HepG2 (cell line): ENCODE measurements around the gene ESF1. TPM values are rescaled to one million over a fixed set of nuclear protein-coding genes. Genes with fewer than 3 reads are reported as not detected.

Source experiments
- FOXP1 ChIP-seq, 2 experiments: fragments of 450-650 bp in 1 of 2; IDR thresholded peaks; 2 replicates each; pipeline ENCODE4 v1.6.1; 2017 to 2018; ENCODE audit warnings: antibody characterized with exemption in 1 of 2
- ISL2 ChIP-seq: sonication (generic); formaldehyde crosslinking; IDR thresholded peaks from 2 replicates; pipeline ENCODE4 v1.5.0; 2020; ENCODE audit warnings: missing genetic modification reagents
- LCORL ChIP-seq, 2 experiments: fragments of 450-650 bp in 1 of 2; sonication (generic) in 1 of 2; formaldehyde crosslinking in 1 of 2; IDR thresholded peaks; 2 replicates each; pipeline versions ENCODE4 v1.5.0 to v1.6.1; 2017 to 2020; ENCODE audit warnings: antibody characterized with exemption in 1 of 2, missing genetic modification reagents in 1 of 2
- PAXIP1 ChIP-seq: sonication (generic); formaldehyde crosslinking; conservative IDR thresholded peaks from 2 replicates; pipeline ENCODE4 v1.4.0; 2020; ENCODE audit warnings: mild to moderate bottlenecking, missing genetic modification reagents, moderate library complexity
- POLR2G ChIP-seq: fragments of 200-400 bp; formaldehyde crosslinking; IDR thresholded peaks from 2 replicates; pipeline ENCODE4 v1.6.1; 2018; ENCODE audit warnings: mild to moderate bottlenecking, low read depth, low read length, moderate library complexity
- RELA ChIP-seq: sonication (generic); formaldehyde crosslinking; IDR thresholded peaks from 2 replicates; pipeline ENCODE4 v1.4.0; 2020; ENCODE audit warnings: missing genetic modification reagents
- RFX3 ChIP-seq: IDR thresholded peaks from 2 replicates; pipeline ENCODE4 v1.6.1; 2016; ENCODE audit warnings: missing biosample characterization, missing genetic modification reagents
- TEAD3 ChIP-seq: optimal IDR thresholded peaks from 2 replicates; pipeline ENCODE3; 2016; ENCODE audit warnings: borderline replicate concordance
- ZBTB20 ChIP-seq: sonication (generic); formaldehyde crosslinking; IDR thresholded peaks from 2 replicates; pipeline ENCODE4 v1.8.1; 2023; ENCODE audit warnings: missing genetic modification reagents, low read depth, mild to moderate bottlenecking, borderline replicate concordance
- ZNF143 ChIP-seq: sonication (generic); formaldehyde crosslinking; IDR thresholded peaks from 2 replicates; pipeline ENCODE4 v1.4.0; 2020; ENCODE audit warnings: missing genetic modification reagents
- ZNF205 ChIP-seq: IDR thresholded peaks from 2 replicates; pipeline ENCODE4 v1.6.1; 2018; ENCODE audit warnings: missing biosample characterization, missing genetic modification reagents
- ZNF280D ChIP-seq: sonication (generic); formaldehyde crosslinking; IDR thresholded peaks from 2 replicates; pipeline ENCODE4 v1.5.1; 2020; ENCODE audit warnings: mild to moderate bottlenecking, missing genetic modification reagents
- ZNF414 ChIP-seq: sonication (generic); formaldehyde crosslinking; IDR thresholded peaks from 2 replicates; pipeline ENCODE4 v1.5.0; 2020; ENCODE audit warnings: missing genetic modification reagents
- ZNF512B ChIP-seq: sonication (generic); formaldehyde crosslinking; IDR thresholded peaks from 2 replicates; pipeline ENCODE4 v1.5.1; 2020; ENCODE audit warnings: missing genetic modification reagents, mild to moderate bottlenecking, borderline replicate concordance
- ZNF670 ChIP-seq: sonication (generic); formaldehyde crosslinking; IDR thresholded peaks from 2 replicates; pipeline ENCODE4 v1.8.0; 2022; ENCODE audit warnings: mild to moderate bottlenecking, missing genetic modification reagents, borderline replicate concordance
- ZNF790 ChIP-seq: sonication (generic); formaldehyde crosslinking; IDR thresholded peaks from 2 replicates; pipeline ENCODE4 v1.8.0; 2022; ENCODE audit warnings: missing genetic modification reagents, mild to moderate bottlenecking, borderline replicate concordance
- ZSCAN9 ChIP-seq: IDR thresholded peaks from 2 replicates; pipeline ENCODE4 v1.6.1; 2016; ENCODE audit warnings: borderline replicate concordance
- polyA plus RNA-seq, 8 experiments: library from polyadenylated mRNA; depleted of rRNA in 3 of 8; stranded (reverse) in 7 of 8; unstranded in 1 of 8; fragments of >200 nt; fragmentation: Illumina TruSeq in 4 of 8; extraction: Trizol in 4 of 8; gene quantifications; 2 replicates each; pipeline versions ENCODE4 v1.2.1 to v1.2.3, GENCODE V29; 2011 to 2016; ENCODE audit warnings: low read depth in 4 of 8, missing spikeins in 1 of 8, mixed read lengths in 1 of 8; ENCODE audit not compliant: insufficient read depth in 1 of 8
- total RNA-seq, 5 experiments: library from RNA; depleted of rRNA; stranded (reverse); fragments of >200 nt; fragmentation: Illumina TruSeq; extraction: Trizol; gene quantifications; 2 replicates each; pipeline ENCODE4 v1.2.3, GENCODE V29; 2016; ENCODE audit warnings: low read depth in 1 of 5

Gene ESF1
- total and polyA plus RNA-seq, 2 of the 13 experiments (the other 11 are each of a cell fraction or from before 2014, with no cell fraction given): 7.3 to 66.9 TPM

- TF ChIP-seq PAXIP1 (CRISPR knock-in tag): peak; percentile 72
- no peak for TF ChIP-seq ZNF670 (CRISPR knock-in tag)
- peak; percentile 53; the same call in 1 of the 2 replicates for TF ChIP-seq ZBTB20 (CRISPR knock-in tag)
- peak; percentile 55 for TF ChIP-seq ZNF205 (CRISPR knock-in tag)
- TF ChIP-seq ZNF280D (CRISPR knock-in tag): no peak
- peak; percentile 66; the same call in 1 of the 2 replicates for TF ChIP-seq ZNF414
- no peak for TF ChIP-seq POLR2G
- TF ChIP-seq ZNF143 (CRISPR knock-in tag): no peak
- TF ChIP-seq ZSCAN9: 0 out of 2 replicates have a peak, but pooled peaks have one; percentile 65
- TF ChIP-seq ISL2 (CRISPR knock-in tag): peak; percentile 62; the same call in 1 of the 2 replicates
- TF ChIP-seq ZNF512B (CRISPR knock-in tag): peak; percentile 20; the same call in 1 of the 2 replicates
- TF ChIP-seq ZNF790: no peak
- TF ChIP-seq RELA: no peak
- 0 out of 2 replicates have a peak, but pooled peaks have one; percentile 13 for TF ChIP-seq FOXP1 (IDR thresholded peaks at IDR 0.05)
- peak; percentile 86 for TF ChIP-seq FOXP1 (CRISPR knock-in tag; IDR thresholded peaks at IDR 0.05)
- no peak for TF ChIP-seq LCORL (IDR thresholded peaks at IDR 0.05)
- peak; percentile 62; the same call in 1 of the 2 replicates for TF ChIP-seq LCORL (CRISPR knock-in tag; IDR thresholded peaks at IDR 0.05)
- peak; percentile 70 for TF ChIP-seq TEAD3 (CRISPR knock-in tag)
- no peak for TF ChIP-seq RFX3 (CRISPR knock-in tag)
Observed at GRCh38 chr20:13692802-13693736, 91.7 kb downstream of the ESF1 start (continued).
